Heart left ventricle (tissue), 16 donors: ENCODE measurements around the gene RYR3. TPM values are rescaled to one million over a fixed set of nuclear protein-coding genes. Genes with fewer than 3 reads are reported as not detected.

ENCODE experiments used
- ATAC-seq, 4 donors: fragments of 200-7000 bp; cut with Tn5 transposase; one replicate each; pipeline ENCODE4 v1.9.1; 2020 to 2022; ENCODE audit warnings: moderate library complexity in 4 of 4, mild to moderate bottlenecking in 3 of 4, moderate number of reproducible peaks in 1 of 4
- DNase-seq, 5 donors: peaks; one replicate each; pipeline ENCODE4 v3.0.0-alpha.2; 2020
- H3K27ac ChIP-seq, 12 donors: fragments of 200-600 bp; sonication (generic) in 4 of 12; one replicate each; pipeline versions ENCODE4 v1.5.0 to v1.8.0; 2016 to 2022; ENCODE audit warnings: mild to moderate bottlenecking in 2 of 12
- H3K27me3 ChIP-seq, 9 donors: fragments of 200-600 bp; sonication (generic) in 2 of 9; one replicate each; pipeline versions ENCODE4 v1.5.1 to v1.8.0; 2016 to 2022; ENCODE audit warnings: mild to moderate bottlenecking in 3 of 9
- H3K36me3 ChIP-seq, 9 donors: fragments of 200-600 bp; sonication (generic) in 2 of 9; one replicate each; pipeline versions ENCODE4 v1.5.0 to v1.8.0; 2018 to 2022; ENCODE audit warnings: mild to moderate bottlenecking in 2 of 9
- H3K4me1 ChIP-seq, 12 donors: fragments of 200-600 bp; sonication (generic) in 4 of 12; one replicate each; pipeline versions ENCODE4 v1.5.0 to v1.8.0; 2016 to 2022; ENCODE audit warnings: mild to moderate bottlenecking in 3 of 12
- H3K4me3 ChIP-seq, 12 donors: fragments of 200-600 bp; sonication (generic) in 4 of 12; one replicate each; pipeline versions ENCODE4 v1.5.0 to v1.8.0; 2017 to 2022; ENCODE audit warnings: mild to moderate bottlenecking in 9 of 12, moderate library complexity in 4 of 12
- H3K9me3 ChIP-seq, 12 donors: fragments of 200-600 bp; sonication (generic) in 4 of 12; one replicate each; pipeline versions ENCODE4 v1.5.0 to v1.8.0; 2016 to 2022; ENCODE audit warnings: mild to moderate bottlenecking in 1 of 12
- CTCF ChIP-seq, 12 donors: fragments of 200-600 bp; sonication (generic) in 4 of 12; IDR thresholded peaks; one replicate each; pipeline versions ENCODE4 v1.5.0 to v1.8.0; 2018 to 2022; ENCODE audit warnings: antibody characterized with exemption in 12 of 12, mild to moderate bottlenecking in 5 of 12
- POLR2A ChIP-seq, 2 donors: fragments of 450-650 bp; IDR thresholded peaks; one replicate each; pipeline ENCODE4 v1.6.1; 2017; ENCODE audit warnings: antibody characterized with exemption in 2 of 2, mild to moderate bottlenecking in 2 of 2, moderate library complexity in 2 of 2
- WGBS, 4 donors: extraction: QIAGEN DNeasy Blood & Tissue Kit in 2 of 4; methylation state at CpG; one replicate each; pipeline versions ENCODE4 v1.1.5 to v1.1.7; 2013 to 2018; 5-methylcytosine and 5-hydroxymethylcytosine counted together
- intact Hi-C, 10 donors: fragments of 100-400 bp; cut with DNase I; formaldehyde crosslinking; loops; one replicate each; pipeline versions ENCODE4 v1.11.1 to v1.14.2; 2022
- polyA plus RNA-seq, 2 donors: library from polyadenylated mRNA; stranded (reverse); fragments of 200-250 nt; gene quantifications; one replicate each; pipeline ENCODE4 v1.2.3, GENCODE V29; 2013
- total RNA-seq, 9 donors: library from RNA; depleted of rRNA in 2 of 9; stranded (reverse); fragments of >200 nt in 2 of 9; fragmentation: NEBNext Ultra II Directional in 3 of 9; extraction: Animal tissue kit (Norgen Biotek cat#: 25700) in 3 of 9; gene quantifications; one replicate each; pipeline versions ENCODE4 v1.1.0 to v1.2.4, GENCODE V29; 2016 to 2023
- donor health status: ischemic (EF 13 %, LVEDD 7.1; RV severe dilation, severe dysfunction).
- donor health status: healthy with polysubstance abuse.
- donor health status: DM: no; HTN: yes; CAD: no.
- donor health status: DM: no; HTN: no; CAD: no.
- donor health status: ischemic (EF 25% LVEDD 6.9; RV normal size, moderate dysfunction).
- donor health status: ischemic (EF 25% LVEDD 5.7; RV mildly dilated, moderate dysfunction).
- donor health status: healthy.
- donor health status: DM: yes; HTN: yes; CAD: no.
- donor health status: ischemic (EF 35%, LVEDD 5.7; RV mildly dilated, moderate dysfunction).
- donor health status: nonischemic (EF 11% LVEDD 7.7; RV severe dilation, severe dysfunction).
- donor health status: DM: yes; HTN: yes; CAD: no.
- donor health status: PGD.
- donor health status: ischemic (EF 29% LVEDD 5.4; RV normal size, mild dysfunction).
- donor health status: nonischemic (EF 23%, LVEDD 6.1; RV moderate dilation, normal function).

Gene RYR3
- total and polyA plus RNA-seq, 11 donors = 0.01 to 0.35 (median 0.23) TPM; not detected in 2

- Histone ChIP-seq H3K4me1 (no peaks in the 10 kb centered on the region), H3K36me3 (no peaks in the 10 kb centered on the region), H3K27me3 (no peaks in the 10 kb centered on the region), H3K4me3 (no peak overlapping the region), H3K27ac (no peak overlapping the region), H3K9me3 (no peaks in the 10 kb centered on the region)
- DNase-seq (no peak), ATAC-seq (no peak)
- no peak for TF ChIP-seq POLR2A (IDR thresholded peaks at IDR 0.05)
- TF ChIP-seq CTCF (IDR thresholded peaks at IDR 0.05) = no peak
- WGBS, 4 donors = 68 to 76% (median 72%) methylated on average over 6 of the region's 6 CpGs
- intact Hi-C loops = no loop called here
These were observed 156.5 kb downstream of the RYR3 start for GRCh38 chr15:33467146-33467815.

- ATAC-seq (no peak), DNase-seq (no peak)
- 63 to 85% (median 69%) methylated on average over 1 of the region's 1 CpG for WGBS, 4 donors
- Histone ChIP-seq H3K27me3 (no peaks in the 10 kb centered on the region), H3K4me3 (no peak overlapping the region), H3K36me3 (no peaks in the 10 kb centered on the region), H3K9me3 (no peaks in the 10 kb centered on the region), H3K27ac (no peak overlapping the region), H3K4me1 (no peaks in the 10 kb centered on the region)
- no peak for TF ChIP-seq CTCF (IDR thresholded peaks at IDR 0.05)
- intact Hi-C loops = no loop called here
These were observed 157.0 kb downstream of the RYR3 start for GRCh38 chr15:33467816-33468163.

- DNase-seq (no peak), ATAC-seq (no peak)
- H3K36me3 ChIP-seq = no peaks in the 10 kb centered on the region
- H3K27me3 ChIP-seq = no peaks in the 10 kb centered on the region
- H3K27ac ChIP-seq = no peak overlapping the region
- TF ChIP-seq CTCF (IDR thresholded peaks at IDR 0.05) = no peak
- no peak for TF ChIP-seq POLR2A (IDR thresholded peaks at IDR 0.05)
- 76 to 84% (median 82%) methylated on average over 3 of the region's 3 CpGs for WGBS, 4 donors
- H3K4me1 ChIP-seq = no peaks in the 10 kb centered on the region
- no peak overlapping the region for H3K4me3 ChIP-seq
- no peaks in the 10 kb centered on the region for H3K9me3 ChIP-seq
- intact Hi-C loops = no loop called here
These were observed 158.0 kb downstream of the RYR3 start for GRCh38 chr15:33468740-33469139.

- Histone ChIP-seq H3K27me3 (no peaks in the 10 kb centered on the region), H3K9me3 (no peaks in the 10 kb centered on the region), H3K4me3 (no peak overlapping the region), H3K4me1 (no peaks in the 10 kb centered on the region), H3K36me3 (no peaks in the 10 kb centered on the region), H3K27ac (no peak overlapping the region)
- no peak for TF ChIP-seq CTCF (IDR thresholded peaks at IDR 0.05)
- TF ChIP-seq POLR2A (IDR thresholded peaks at IDR 0.05) = no peak
- no peak for ATAC-seq
- intact Hi-C loops = no loop called here
- DNase-seq = no peak
- 80 to 86% (median 84%) methylated on average over 5 of the region's 5 CpGs for WGBS, 4 donors
These were observed 162.2 kb downstream of the RYR3 start for GRCh38 chr15:33473005-33473404.
